GM19452 (cell line): Measurements from ENCODE around the gene TNK2.
"Not testable (repeated sequence)": the region's sequence is repeated elsewhere in the genome, so short reads cannot be mapped to it uniquely, and the experiment has no call there.

ENCODE experiments used
- ATAC-seq: cut with Tn5 transposase; IDR thresholded peaks from one replicate; pipeline ENCODE4 v1.9.1; 2021; ENCODE audit not compliant: unreplicated experiment

Gene TNK2

GRCh38 chr3:195918176-195918575 lies 9.8 kb upstream of the TNK2 start:
- ATAC-seq, result no peak

GRCh38 chr3:195916991-195917390 lies 8.6 kb upstream of the TNK2 start:
- ATAC-seq, result no peak

- no peak for ATAC-seq
Measured at GRCh38 chr3:195916291-195916690, 7.9 kb upstream of the TNK2 start.

- peak; percentile 88 for ATAC-seq
Measured at GRCh38 chr3:195914648-195915473, 6.5 kb upstream of the TNK2 start.

- not testable (repeated sequence) for ATAC-seq
Measured at GRCh38 chr3:195914146-195914545, 5.8 kb upstream of the TNK2 start.

- no peak for ATAC-seq
Measured at GRCh38 chr3:195913382-195913781, 5.0 kb upstream of the TNK2 start.

- ATAC-seq, result no peak
Measured at GRCh38 chr3:195911946-195912270, 3.6 kb upstream of the TNK2 start.

- no peak for ATAC-seq
Measured at GRCh38 chr3:195911041-195911945, 2.9 kb upstream of the TNK2 start.

GRCh38 chr3:195910499-195910845 lies 2.1 kb upstream of the TNK2 start:
- no peak for ATAC-seq

GRCh38 chr3:195909644-195910498 lies 1.5 kb upstream of the TNK2 start:
- ATAC-seq, result peak; percentile 35

- peak; percentile 15 for ATAC-seq
Measured at GRCh38 chr3:195908694-195909581, 587 bp upstream of the TNK2 start.

GRCh38 chr3:195907684-195907933 lies 742 bp downstream of the TNK2 start:
- no peak for ATAC-seq

GRCh38 chr3:195906865-195907683 lies 1.3 kb downstream of the TNK2 start:
- ATAC-seq, result peak; percentile 33

GRCh38 chr3:195905970-195906864 lies 2.1 kb downstream of the TNK2 start:
- ATAC-seq, result no peak

- no peak for ATAC-seq
Measured at GRCh38 chr3:195904368-195904767, 4.0 kb downstream of the TNK2 start.

- ATAC-seq, result no peak
Measured at GRCh38 chr3:195903950-195904290, 4.4 kb downstream of the TNK2 start.

- ATAC-seq, result not testable (repeated sequence)
Measured at GRCh38 chr3:195902634-195903033, 5.7 kb downstream of the TNK2 start.

- not testable (repeated sequence) for ATAC-seq
Measured at GRCh38 chr3:195901836-195902585, 6.3 kb downstream of the TNK2 start.
